GM23338 (cell line): ENCODE results near the gene PARP2. TPM values are rescaled to one million over a fixed set of nuclear protein-coding genes. Genes with fewer than 3 reads are reported as not detected.

ENCODE experiments used
- ATAC-seq: fragments of 200-7000 bp; cut with Tn5 transposase; 3 replicates; pipeline ENCODE4 v1.9.1; 2020
- DNase-seq: peaks from one replicate; pipeline ENCODE4 v3.0.0-alpha.2; 2015; ENCODE audit warnings: low spot score
- H2AFZ ChIP-seq: fragments of 200-600 bp; sonication (generic); 2 replicates; pipeline ENCODE4 v1.8.0; 2016; ENCODE audit warnings: antibody characterized with exemption, mild to moderate bottlenecking, moderate library complexity
- H3F3A ChIP-seq: fragments of 200-600 bp; sonication (generic); replicated peaks from 2 replicates; pipeline ENCODE4 v1.8.0; 2017; ENCODE audit warnings: antibody characterized with exemption, mixed run types, low read depth
- H3K27ac ChIP-seq: fragments of 200-600 bp; sonication (generic); 2 replicates; pipeline ENCODE4 v1.6.1; 2016; ENCODE audit warnings: low read depth
- H3K27me3 ChIP-seq: fragments of 200-600 bp; sonication (generic); 2 replicates; pipeline ENCODE4 v1.8.0; 2016; ENCODE audit warnings: mild to moderate bottlenecking, mixed run types, moderate library complexity; ENCODE audit not compliant: insufficient read depth
- H3K36me3 ChIP-seq: fragments of 200-600 bp; sonication (generic); 2 replicates; pipeline ENCODE4 v1.8.0; 2016; ENCODE audit warnings: mild to moderate bottlenecking; ENCODE audit not compliant: insufficient read depth
- H3K4me1 ChIP-seq: fragments of 200-600 bp; sonication (generic); 2 replicates; pipeline ENCODE4 v1.8.0; 2016; ENCODE audit warnings: mild to moderate bottlenecking, moderate library complexity; ENCODE audit not compliant: insufficient read depth
- H3K4me2 ChIP-seq: fragments of 200-600 bp; sonication (generic); 2 replicates; pipeline ENCODE4 v1.7.1; 2017; ENCODE audit warnings: mixed run types
- H3K4me3 ChIP-seq: fragments of 200-600 bp; sonication (generic); 2 replicates; pipeline ENCODE4 v1.6.1; 2016; ENCODE audit warnings: mixed run types
- H3K79me2 ChIP-seq: fragments of 200-600 bp; sonication (generic); replicated peaks from 2 replicates; pipeline ENCODE4 v1.8.0; 2017; ENCODE audit warnings: mild to moderate bottlenecking; ENCODE audit not compliant: insufficient read depth
- H3K9me2 ChIP-seq: fragments of 200-600 bp; sonication (generic); 2 replicates; pipeline ENCODE4 v1.8.0; 2017; ENCODE audit not compliant: insufficient read depth
- H4K20me1 ChIP-seq: fragments of 200-600 bp; sonication (generic); replicated peaks from 2 replicates; pipeline ENCODE4 v1.8.0; 2017; ENCODE audit warnings: mild to moderate bottlenecking; ENCODE audit not compliant: insufficient read depth
- H3K27ac Mint-ChIP-seq: 2 replicates; pipeline ENCODE4 v1.8.0; 2020; ENCODE audit warnings: inconsistent platforms, mild to moderate bottlenecking, moderate library complexity, mixed read lengths
- H3K27me3 Mint-ChIP-seq: 3 replicates; pipeline ENCODE4 v1.8.0; 2022; ENCODE audit warnings: low read depth, mild to moderate bottlenecking, moderate library complexity, mixed read lengths, inconsistent platforms; ENCODE audit not compliant: insufficient read depth, poor library complexity
- H3K36me3 Mint-ChIP-seq: 3 replicates; pipeline ENCODE4 v1.8.0; 2021; ENCODE audit warnings: low read depth, mild to moderate bottlenecking, inconsistent platforms, moderate library complexity, mixed read lengths
- H3K4me1 Mint-ChIP-seq: 3 replicates; pipeline ENCODE4 v1.8.0; 2020; ENCODE audit warnings: mild to moderate bottlenecking, inconsistent platforms, mixed read lengths
- H3K4me3 Mint-ChIP-seq: 3 replicates; pipeline ENCODE4 v1.8.0; 2021; ENCODE audit warnings: moderate library complexity, mild to moderate bottlenecking, inconsistent platforms, mixed read lengths
- H3K9me3 Mint-ChIP-seq: 3 replicates; pipeline ENCODE4 v1.8.0; 2020; ENCODE audit warnings: moderate library complexity, mild to moderate bottlenecking, inconsistent platforms, mixed read lengths
- CREB1 ChIP-seq: fragments of 250-450 bp; sonication (Bioruptor Pico); IDR thresholded peaks from 2 replicates; pipeline ENCODE4 v1.5.0; 2020; ENCODE audit warnings: low read depth, mild to moderate bottlenecking, moderate library complexity
- CTCF ChIP-seq, 2 experiments: fragments of 200-600 bp in 1 of 2; sonication (generic) in 1 of 2; conservative IDR thresholded peaks; 2 replicates each; pipeline versions ENCODE4 v1.5.1 to v1.6.1; 2016 to 2017; ENCODE audit warnings: antibody characterized with exemption in 2 of 2, low read depth in 2 of 2, mild to moderate bottlenecking in 2 of 2, moderate library complexity in 1 of 2
- ETS1 ChIP-seq: IDR thresholded peaks from 2 replicates; pipeline ENCODE4 v1.6.1; 2016; ENCODE audit warnings: antibody characterized with exemption
- EZH2 ChIP-seq: fragments of 200-600 bp; sonication (generic); IDR thresholded peaks from one replicate; pipeline ENCODE4 v1.8.0; 2017; ENCODE audit warnings: antibody characterized with exemption, mild to moderate bottlenecking, low read depth; ENCODE audit not compliant: unreplicated experiment
- EZH2phosphoT487 ChIP-seq: fragments of 200-600 bp; sonication (generic); IDR thresholded peaks from one replicate; pipeline ENCODE4 v1.8.1; 2018; ENCODE audit warnings: antibody characterized with exemption; ENCODE audit not compliant: unreplicated experiment
- JUNB ChIP-seq: IDR thresholded peaks from one replicate; pipeline ENCODE4 v1.6.1; 2016; ENCODE audit warnings: antibody characterized with exemption; ENCODE audit not compliant: unreplicated experiment
- POLR2AphosphoS5 ChIP-seq: IDR thresholded peaks from 2 replicates; pipeline ENCODE4 v1.6.1; 2016; ENCODE audit warnings: antibody characterized with exemption, low read depth
- ZNF114 ChIP-seq: fragments of 250-450 bp; sonication (Bioruptor Pico); IDR thresholded peaks from 2 replicates; pipeline ENCODE4 v1.5.0; 2020; ENCODE audit warnings: mild to moderate bottlenecking, moderate library complexity
- ZNF331 ChIP-seq: fragments of 250-450 bp; sonication (Bioruptor Pico); IDR thresholded peaks from 2 replicates; pipeline ENCODE4 v1.5.0; 2020; ENCODE audit warnings: low read depth, mild to moderate bottlenecking, moderate library complexity
- ZNF462 ChIP-seq: fragments of 250-450 bp; sonication (Bioruptor Pico); IDR thresholded peaks from 2 replicates; pipeline ENCODE4 v1.5.0; 2020; ENCODE audit warnings: mild to moderate bottlenecking, moderate library complexity
- polyA plus RNA-seq: library from polyadenylated mRNA; unstranded; fragments of >200 nt; fragmentation: Nextera tagmentation; extraction: Ambion mirVana; gene quantifications from 2 replicates; pipeline ENCODE4 v1.2.1, GENCODE V29; 2016
- total RNA-seq: library from RNA; depleted of rRNA; stranded (reverse); fragments of >200 nt; shearing (Covaris generic); gene quantifications from 2 replicates; pipeline ENCODE4 v1.2.3, GENCODE V29; 2014

Gene PARP2
- total and polyA plus RNA-seq, 2 experiments from 2014 or later, result 27.8 to 42.7 TPM

DNA sequence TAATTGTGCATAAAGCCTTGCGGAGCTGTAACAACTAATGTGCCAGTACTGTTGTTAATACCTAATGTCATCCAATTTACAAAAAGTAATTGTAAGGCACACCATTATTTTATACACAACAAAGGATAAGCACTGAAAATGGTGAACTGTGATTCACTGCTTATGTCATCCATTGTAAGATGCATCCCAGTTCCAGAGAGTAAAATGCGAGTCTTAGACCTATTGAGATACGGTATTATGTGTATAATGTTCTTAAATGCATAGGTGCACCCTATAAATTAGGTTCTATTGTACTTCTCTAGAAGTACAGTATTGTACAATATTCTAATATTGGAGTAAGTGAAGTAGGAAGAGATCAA, 406 bp downstream of the PARP2 start:
- DNase-seq, result no peak
- Histone ChIP-seq H3K27ac (peak overlapping the region; percentile 58), H3K9me2 (no peaks in the 10 kb centered on the region), H3K4me2 (peak overlapping the region; percentile 93), H4K20me1 (no peaks in the 10 kb centered on the region; the same call in 1 of the 2 replicates), H3K4me3 (peak overlapping the region; percentile 85), H2AFZ (peak overlapping the region; percentile 72; the same call in 1 of the 2 replicates), H3K27me3 (no peaks in the 10 kb centered on the region), H3F3A (no peaks in the 10 kb centered on the region), H3K79me2 (peaks cover 14% of the 10 kb centered on the region), H3K36me3 (peaks cover 29% of the 10 kb centered on the region), H3K4me1 (peaks cover 6% of the 10 kb centered on the region)
- H3K4me3 Mint-ChIP-seq, result peak overlapping the region; percentile 90
- ATAC-seq, result no peak
- peaks cover 6% of the 10 kb centered on the region for H3K27me3 Mint-ChIP-seq
- H3K36me3 Mint-ChIP-seq, result peaks cover 39% of the 10 kb centered on the region
- H3K4me1 Mint-ChIP-seq, result 0 out of 3 replicates have a peak, but pooled peaks cover 4% of the 10 kb centered on the region
- peak overlapping the region; percentile 95 for H3K27ac Mint-ChIP-seq
- no peak for TF ChIP-seq ZNF462 (CRISPR knock-in tag)
- no peak for TF ChIP-seq JUNB
- TF ChIP-seq CTCF (conservative IDR thresholded peaks at IDR 0.05; ENCODE audit: low read depth in 2 of 2), result no peak; a peak in 1 of 4 replicates
- TF ChIP-seq CREB1 (CRISPR knock-in tag), result no peak
- TF ChIP-seq ZNF114 (CRISPR knock-in tag), result no peak
- TF ChIP-seq ZNF331 (CRISPR knock-in tag), result no peak
- TF ChIP-seq POLR2AphosphoS5, result no peak
- no peak for TF ChIP-seq EZH2
- no peak for TF ChIP-seq ETS1
- TF ChIP-seq EZH2phosphoT487, result no peak
- peaks cover 3% of the 10 kb centered on the region; the same call in 1 of the 3 replicates for H3K9me3 Mint-ChIP-seq
